DND-41 (cell line): Measurements from ENCODE around the gene RDH5.

ENCODE experiments used
- ATAC-seq: fragments of 200-7000 bp; cut with Tn5 transposase; 3 replicates; pipeline ENCODE4 v1.9.1; 2021; ENCODE audit warnings: low read depth; ENCODE audit not compliant: insufficient read depth
- DNase-seq: peaks from one replicate; pipeline ENCODE4 v3.0.0-alpha.2; 2020
- H2AFZ ChIP-seq: 2 replicates; pipeline ENCODE4 v1.6.0; 2012; ENCODE audit warnings: low read depth, low read length
- H3K27ac ChIP-seq: 2 replicates; pipeline ENCODE4 v1.5.1; 2012; ENCODE audit warnings: low read length, inconsistent platforms
- H3K27me3 ChIP-seq: fragments of 200-600 bp; sonication (generic); 2 replicates; pipeline ENCODE4 v1.6.0; 2012; ENCODE audit warnings: low read length, mild to moderate bottlenecking, inconsistent platforms; ENCODE audit not compliant: insufficient read depth, poor library complexity
- H3K36me3 ChIP-seq: 2 replicates; pipeline ENCODE4 v1.5.1; 2012; ENCODE audit warnings: low read length, inconsistent platforms; ENCODE audit not compliant: insufficient read depth
- H3K4me1 ChIP-seq: 2 replicates; pipeline ENCODE4 v1.5.1; 2012; ENCODE audit warnings: mild to moderate bottlenecking, low read length; ENCODE audit not compliant: insufficient read depth
- H3K4me2 ChIP-seq: 2 replicates; pipeline ENCODE4 v1.6.0; 2012; ENCODE audit warnings: mild to moderate bottlenecking, moderate library complexity, low read length, inconsistent platforms; ENCODE audit not compliant: insufficient read depth
- H3K4me3 ChIP-seq, 2 experiments: fragments of 200-600 bp in 1 of 2; shearing (Covaris generic) in 1 of 2; 2 replicates each; pipeline ENCODE4 v1.5.1; 2012 to 2016; ENCODE audit warnings: inconsistent platforms in 2 of 2, low read length in 2 of 2, mild to moderate bottlenecking in 2 of 2, low read depth in 1 of 2, moderate library complexity in 1 of 2
- H3K79me2 ChIP-seq: 2 replicates; pipeline ENCODE4 v1.6.0; 2012; ENCODE audit warnings: low read length, inconsistent platforms; ENCODE audit not compliant: insufficient read depth
- H3K9ac ChIP-seq: 2 replicates; pipeline ENCODE4 v1.6.0; 2012; ENCODE audit warnings: low read depth, mild to moderate bottlenecking, inconsistent platforms, low read length, moderate library complexity
- H3K9me3 ChIP-seq: 2 replicates; pipeline ENCODE4 v1.5.1; 2012; ENCODE audit warnings: low read length, moderate library complexity, mild to moderate bottlenecking, inconsistent platforms; ENCODE audit not compliant: insufficient read depth, severe bottlenecking
- H4K20me1 ChIP-seq: 2 replicates; pipeline ENCODE4 v1.6.0; 2012; ENCODE audit warnings: low read length; ENCODE audit not compliant: insufficient read depth
- EZH2 ChIP-seq: IDR thresholded peaks from 3 replicates; pipeline ENCODE4 v1.6.1; 2012; ENCODE audit warnings: borderline replicate concordance, low read depth, mild to moderate bottlenecking, moderate library complexity, low read length, inconsistent platforms; ENCODE audit not compliant: severe bottlenecking
- TF ChIP-seq, protein P1 (sequence below): IDR thresholded peaks from 2 replicates; pipeline ENCODE4 v1.5.1; 2012; ENCODE audit warnings: borderline replicate concordance, low read length, moderate library complexity, mild to moderate bottlenecking; ENCODE audit not compliant: poor library complexity, severe bottlenecking; ENCODE audit errors: extremely low read depth

RDH5 gene

GRCh38 chr12:55739025-55739378 is 18.8 kb downstream of the RDH5 start:
- Histone ChIP-seq H3K9ac (no peak overlapping the region; the same call in 1 of the 2 replicates), H2AFZ (no peak overlapping the region), H3K27me3 (no peaks in the 10 kb centered on the region), H3K4me1 (peaks cover 34% of the 10 kb centered on the region), H3K36me3 (no peaks in the 10 kb centered on the region), H4K20me1 (peaks cover 1% of the 10 kb centered on the region; the same call in 1 of the 2 replicates), H3K4me2 (peak overlapping the region; percentile 80), H3K9me3 (no peaks in the 10 kb centered on the region), H3K4me3 (no peak overlapping the region), H3K27ac (no peak overlapping the region), H3K79me2 (peaks cover 2% of the 10 kb centered on the region)
- DNase-seq (no peak), ATAC-seq (no peak)
- no peak for TF ChIP-seq EZH2
- TF ChIP-seq, protein P1, sequence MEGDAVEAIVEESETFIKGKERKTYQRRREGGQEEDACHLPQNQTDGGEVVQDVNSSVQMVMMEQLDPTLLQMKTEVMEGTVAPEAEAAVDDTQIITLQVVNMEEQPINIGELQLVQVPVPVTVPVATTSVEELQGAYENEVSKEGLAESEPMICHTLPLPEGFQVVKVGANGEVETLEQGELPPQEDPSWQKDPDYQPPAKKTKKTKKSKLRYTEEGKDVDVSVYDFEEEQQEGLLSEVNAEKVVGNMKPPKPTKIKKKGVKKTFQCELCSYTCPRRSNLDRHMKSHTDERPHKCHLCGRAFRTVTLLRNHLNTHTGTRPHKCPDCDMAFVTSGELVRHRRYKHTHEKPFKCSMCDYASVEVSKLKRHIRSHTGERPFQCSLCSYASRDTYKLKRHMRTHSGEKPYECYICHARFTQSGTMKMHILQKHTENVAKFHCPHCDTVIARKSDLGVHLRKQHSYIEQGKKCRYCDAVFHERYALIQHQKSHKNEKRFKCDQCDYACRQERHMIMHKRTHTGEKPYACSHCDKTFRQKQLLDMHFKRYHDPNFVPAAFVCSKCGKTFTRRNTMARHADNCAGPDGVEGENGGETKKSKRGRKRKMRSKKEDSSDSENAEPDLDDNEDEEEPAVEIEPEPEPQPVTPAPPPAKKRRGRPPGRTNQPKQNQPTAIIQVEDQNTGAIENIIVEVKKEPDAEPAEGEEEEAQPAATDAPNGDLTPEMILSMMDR = no peak

- Histone ChIP-seq H3K79me2 (peaks cover 14% of the 10 kb centered on the region), H3K27ac (peak overlapping the region; percentile 65), H3K9me3 (no peaks in the 10 kb centered on the region), H3K4me1 (peaks cover 53% of the 10 kb centered on the region), H3K27me3 (no peaks in the 10 kb centered on the region), H3K4me2 (peak overlapping the region; percentile 83), H3K36me3 (no peaks in the 10 kb centered on the region), H2AFZ (peak overlapping the region; percentile 88), H3K4me3 (peak overlapping the region; percentile 19 to 56; a peak in 3 of 4 replicates), H3K9ac (peak overlapping the region; percentile 53), H4K20me1 (peaks cover 21% of the 10 kb centered on the region; the same call in 1 of the 2 replicates)
- DNase-seq (no peak), ATAC-seq (no peak)
- TF ChIP-seq, protein P1 = no peak
- no peak for TF ChIP-seq EZH2
Measured at GRCh38 chr12:55741931-55742680, 21.9 kb downstream of the RDH5 start.

GRCh38 chr12:55742719-55743405 is 22.7 kb downstream of the RDH5 start, which contains the start of gene GDF11:
Gene GDF11 (plus strand): TSS chr12:55743122. CDS start chr12:55743317, 195 bp downstream.
- Histone ChIP-seq H3K9me3 (no peaks in the 10 kb centered on the region), H3K4me2 (peak within 1 kb of the TSS; percentile 83), H2AFZ (peak within 1 kb of the TSS; percentile 88), H3K36me3 (no peaks in the 10 kb centered on the region), H3K9ac (peak within 1 kb of the TSS; percentile 58), H3K4me3 (peak within 1 kb of the TSS; percentile 37 to 64), H4K20me1 (peaks cover 27% of the 10 kb centered on the region; the same call in 1 of the 2 replicates), H3K27me3 (no peaks in the 10 kb centered on the region), H3K4me1 (peaks cover 46% of the 10 kb centered on the region), H3K79me2 (peaks cover 14% of the 10 kb centered on the region), H3K27ac (peak within 1 kb of the TSS; percentile 65)
- DNase-seq = peak; percentile 86
- no peak for TF ChIP-seq EZH2
- TF ChIP-seq, protein P1 = no peak
- peak; percentile 64 for ATAC-seq
